Muscle layer of colon (tissue), 2 donors: ENCODE measurements around the gene KDM4B.

Experiments
- H3K27ac ChIP-seq: one replicate; pipeline ENCODE4 v1.7.0; 2013; ENCODE audit warnings: low read depth, mild to moderate bottlenecking, low read length, moderate library complexity
- H3K27me3 ChIP-seq, 2 donors: one replicate each; pipeline ENCODE4 v1.7.0; 2013; ENCODE audit warnings: low read length in 2 of 2, mild to moderate bottlenecking in 2 of 2; ENCODE audit not compliant: insufficient read depth in 2 of 2, control insufficient read depth in 1 of 2
- H3K36me3 ChIP-seq: one replicate; pipeline ENCODE4 v1.7.0; 2013; ENCODE audit warnings: mild to moderate bottlenecking, low read length; ENCODE audit not compliant: insufficient read depth
- H3K4me1 ChIP-seq: one replicate; pipeline ENCODE4 v1.7.0; 2013; ENCODE audit warnings: mild to moderate bottlenecking, low read length; ENCODE audit not compliant: insufficient read depth
- H3K4me3 ChIP-seq, 2 donors: one replicate each; pipeline ENCODE4 v1.7.0; 2013; ENCODE audit warnings: low read length in 2 of 2, low read depth in 1 of 2, mild to moderate bottlenecking in 1 of 2, moderate library complexity in 1 of 2
- H3K9ac ChIP-seq: one replicate; pipeline ENCODE4 v1.7.0; 2013; ENCODE audit warnings: low read length
- H3K9me3 ChIP-seq: one replicate; pipeline ENCODE4 v1.7.0; 2013; ENCODE audit warnings: mild to moderate bottlenecking, low read length
- donor health status: abdominal sarcoma.
- donor health status: Adenocarcinoma of cecum.

KDM4B gene

DNA sequence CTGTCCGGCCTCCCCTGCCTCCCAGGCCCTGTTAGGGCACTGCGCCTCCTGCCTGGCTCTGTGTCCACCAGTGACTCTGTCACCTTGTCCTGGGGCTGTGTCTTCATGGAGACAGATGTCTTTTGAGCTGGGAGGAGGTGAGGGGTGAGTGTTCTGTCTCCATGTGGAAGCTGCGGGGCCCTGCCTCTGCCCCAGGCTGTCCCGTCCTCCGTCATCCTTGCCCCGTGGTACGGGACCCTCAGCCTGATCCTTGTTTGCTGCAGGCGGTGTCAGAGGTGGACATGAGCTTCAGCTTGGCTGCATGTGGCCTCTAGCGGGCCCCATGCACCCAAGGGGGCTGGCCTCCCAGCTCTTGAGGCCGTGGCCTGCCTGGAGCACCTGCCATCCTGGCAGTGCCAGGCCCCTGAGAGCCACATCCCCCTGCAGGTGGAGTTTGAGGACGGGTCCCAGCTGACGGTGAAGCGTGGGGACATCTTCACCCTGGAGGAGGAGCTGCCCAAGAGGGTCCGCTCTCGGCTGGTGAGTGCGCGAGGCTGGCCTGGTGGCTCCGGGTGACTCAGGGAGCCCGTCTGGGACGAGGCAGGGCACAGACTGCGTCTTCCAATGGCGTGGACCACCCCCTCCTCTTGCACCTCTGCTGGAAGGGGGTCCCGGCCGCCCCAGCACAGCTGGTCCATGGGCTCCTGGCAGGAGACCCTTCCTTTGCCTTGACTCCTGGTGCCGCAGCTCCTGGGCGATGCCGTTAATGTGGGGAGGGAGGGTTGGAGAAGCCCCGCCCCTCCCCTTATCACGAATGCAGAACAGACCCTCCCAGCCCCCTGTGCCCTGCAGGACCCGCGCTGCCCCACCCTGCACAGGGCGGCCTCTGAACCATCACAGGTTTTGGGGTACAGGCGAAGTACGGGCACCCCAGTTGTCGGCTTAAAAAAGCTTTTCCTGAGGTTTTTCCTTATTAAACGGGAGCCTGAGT is 181.3 kb downstream of the KDM4B start:
- Histone ChIP-seq H3K36me3 (peaks cover 10% of the 10 kb centered on the region), H3K9me3 (no peaks in the 10 kb centered on the region)

DNA sequence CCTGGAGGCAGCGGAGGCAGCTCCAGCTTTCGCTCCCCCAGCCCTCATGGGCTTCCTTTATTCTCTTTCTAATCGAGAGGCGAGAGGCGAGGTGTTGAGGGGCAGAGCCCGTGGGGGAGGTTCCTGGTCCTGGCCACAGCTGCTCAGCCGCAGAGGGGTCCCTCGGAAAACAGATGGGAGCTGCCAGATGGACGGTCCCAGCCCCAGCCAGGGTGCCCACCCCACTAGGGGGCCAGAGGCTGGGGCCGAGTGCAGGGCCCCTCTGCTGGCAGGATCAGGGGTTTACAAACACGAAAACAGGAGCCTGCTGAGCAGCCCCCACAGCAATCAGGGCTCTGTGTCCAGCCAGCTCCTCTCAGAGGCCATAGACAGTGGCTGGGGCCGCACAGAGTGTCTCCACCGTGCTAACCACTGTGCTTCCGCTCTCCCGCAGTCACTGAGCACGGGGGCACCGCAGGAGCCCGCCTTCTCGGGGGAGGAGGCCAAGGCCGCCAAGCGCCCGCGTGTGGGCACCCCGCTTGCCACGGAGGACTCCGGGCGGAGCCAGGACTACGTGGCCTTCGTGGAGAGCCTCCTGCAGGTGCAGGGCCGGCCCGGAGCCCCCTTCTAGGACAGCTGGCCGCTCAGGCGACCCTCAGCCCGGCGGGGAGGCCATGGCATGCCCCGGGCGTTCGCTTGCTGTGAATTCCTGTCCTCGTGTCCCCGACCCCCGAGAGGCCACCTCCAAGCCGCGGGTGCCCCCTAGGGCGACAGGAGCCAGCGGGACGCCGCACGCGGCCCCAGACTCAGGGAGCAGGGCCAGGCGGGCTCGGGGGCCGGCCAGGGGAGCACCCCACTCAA is 182.2 kb downstream of the KDM4B start:
- Histone ChIP-seq H3K27ac (no peak overlapping the region), H3K4me3 (no peak overlapping the region), H3K9me3 (no peaks in the 10 kb centered on the region), H3K4me1 (no peaks in the 10 kb centered on the region), H3K9ac (no peak overlapping the region), H3K27me3 (no peaks in the 10 kb centered on the region), H3K36me3 (peaks cover 9% of the 10 kb centered on the region)

More for the DNA sequence above, 181.3 kb downstream of the KDM4B start:
- Histone ChIP-seq H3K9ac (no peak overlapping the region), H3K4me1 (no peaks in the 10 kb centered on the region), H3K27me3 (no peaks in the 10 kb centered on the region), H3K4me3 (no peak overlapping the region), H3K27ac (no peak overlapping the region)

DNA sequence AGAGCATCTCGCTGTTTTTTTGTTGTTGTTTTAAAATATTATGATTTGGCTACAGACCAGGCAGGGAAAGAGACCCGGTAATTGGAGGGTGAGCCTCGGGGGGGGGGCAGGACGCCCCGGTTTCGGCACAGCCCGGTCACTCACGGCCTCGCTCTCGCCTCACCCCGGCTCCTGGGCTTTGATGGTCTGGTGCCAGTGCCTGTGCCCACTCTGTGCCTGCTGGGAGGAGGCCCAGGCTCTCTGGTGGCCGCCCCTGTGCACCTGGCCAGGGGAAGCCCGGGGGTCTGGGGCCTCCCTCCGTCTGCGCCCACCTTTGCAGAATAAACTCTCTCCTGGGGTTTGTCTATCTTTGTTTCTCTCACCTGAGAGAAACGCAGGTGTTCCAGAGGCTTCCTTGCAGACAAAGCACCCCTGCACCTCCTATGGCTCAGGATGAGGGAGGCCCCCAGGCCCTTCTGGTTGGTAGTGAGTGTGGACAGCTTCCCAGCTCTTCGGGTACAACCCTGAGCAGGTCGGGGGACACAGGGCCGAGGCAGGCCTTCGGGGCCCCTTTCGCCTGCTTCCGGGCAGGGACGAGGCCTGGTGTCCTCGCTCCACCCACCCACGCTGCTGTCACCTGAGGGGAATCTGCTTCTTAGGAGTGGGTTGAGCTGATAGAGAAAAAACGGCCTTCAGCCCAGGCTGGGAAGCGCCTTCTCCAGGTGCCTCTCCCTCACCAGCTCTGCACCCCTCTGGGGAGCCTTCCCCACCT is 183.3 kb downstream of the KDM4B start:
- Histone ChIP-seq H3K4me3 (no peak overlapping the region), H3K27me3 (no peaks in the 10 kb centered on the region), H3K4me1 (no peaks in the 10 kb centered on the region), H3K36me3 (peaks cover 2% of the 10 kb centered on the region), H3K9ac (no peak overlapping the region), H3K9me3 (no peaks in the 10 kb centered on the region), H3K27ac (no peak overlapping the region)

- Histone ChIP-seq H3K36me3 (no peaks in the 10 kb centered on the region), H3K4me1 (no peaks in the 10 kb centered on the region), H3K27ac (no peak overlapping the region), H3K9ac (no peak overlapping the region), H3K27me3 (no peaks in the 10 kb centered on the region), H3K4me3 (no peak overlapping the region), H3K9me3 (no peaks in the 10 kb centered on the region)
Observed at GRCh38 chr19:5152767-5153532, 184.0 kb downstream of the KDM4B start.

DNA sequence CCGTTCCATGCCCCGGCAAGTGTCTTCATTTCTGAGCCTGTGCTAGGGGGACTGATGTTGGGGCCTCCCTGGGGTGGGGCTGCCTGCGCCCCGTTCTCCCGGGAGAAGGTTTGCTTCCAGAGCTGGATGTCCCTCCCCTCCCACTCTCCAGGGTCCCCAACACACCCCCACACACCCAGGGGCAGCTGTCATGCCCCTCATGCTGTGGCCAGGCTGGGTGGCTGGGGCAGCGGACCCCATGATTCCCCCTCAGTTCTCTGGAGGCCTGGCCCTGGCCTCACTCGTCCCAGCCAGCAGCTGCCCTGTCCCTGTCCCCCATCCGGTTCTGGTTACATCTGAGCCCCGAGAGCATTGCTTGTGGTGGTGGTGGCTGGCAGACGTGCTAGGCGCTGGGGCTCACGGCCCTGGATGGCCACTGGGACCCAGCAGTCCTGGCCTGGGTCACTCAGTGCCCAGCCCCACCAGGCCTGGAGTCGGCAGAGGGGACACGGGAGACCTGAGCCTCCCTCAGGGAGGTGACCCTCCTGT is 184.8 kb downstream of the KDM4B start:
- Histone ChIP-seq H3K4me1 (no peaks in the 10 kb centered on the region), H3K9me3 (no peaks in the 10 kb centered on the region), H3K27ac (no peak overlapping the region), H3K9ac (no peak overlapping the region), H3K36me3 (no peaks in the 10 kb centered on the region), H3K4me3 (no peak overlapping the region), H3K27me3 (no peaks in the 10 kb centered on the region)

- no peak overlapping the region for H3K9ac ChIP-seq
- no peaks in the 10 kb centered on the region for H3K9me3 ChIP-seq
- H3K27ac ChIP-seq = no peak overlapping the region
- no peaks in the 10 kb centered on the region for H3K36me3 ChIP-seq
- H3K27me3 ChIP-seq = no peaks in the 10 kb centered on the region
- no peak overlapping the region for H3K4me3 ChIP-seq
- no peaks in the 10 kb centered on the region for H3K4me1 ChIP-seq
Observed at GRCh38 chr19:5154129-5154798, 185.4 kb downstream of the KDM4B start.

GRCh38 chr19:5154799-5155426 is 186.0 kb downstream of the KDM4B start:
- no peaks in the 10 kb centered on the region for H3K9me3 ChIP-seq
- no peak overlapping the region for H3K27ac ChIP-seq
- no peaks in the 10 kb centered on the region for H3K36me3 ChIP-seq
- no peaks in the 10 kb centered on the region for H3K27me3 ChIP-seq
- H3K4me1 ChIP-seq = no peaks in the 10 kb centered on the region
- H3K9ac ChIP-seq = no peak overlapping the region
- no peak overlapping the region for H3K4me3 ChIP-seq

- Histone ChIP-seq H3K4me1 (no peaks in the 10 kb centered on the region), H3K9me3 (no peaks in the 10 kb centered on the region), H3K27me3 (no peaks in the 10 kb centered on the region), H3K36me3 (no peaks in the 10 kb centered on the region), H3K9ac (no peak overlapping the region), H3K4me3 (no peak overlapping the region), H3K27ac (no peak overlapping the region)
Observed at GRCh38 chr19:5155586-5156210, 186.8 kb downstream of the KDM4B start.

GRCh38 chr19:5156231-5156986 is 187.5 kb downstream of the KDM4B start:
- Histone ChIP-seq H3K9ac (no peak overlapping the region), H3K4me1 (no peaks in the 10 kb centered on the region), H3K36me3 (no peaks in the 10 kb centered on the region), H3K27me3 (no peaks in the 10 kb centered on the region), H3K9me3 (no peaks in the 10 kb centered on the region), H3K4me3 (no peak overlapping the region), H3K27ac (no peak overlapping the region)
